H9 (cell line): ENCODE measurements around the gene NFYC. TPM values are rescaled to one million over a fixed set of nuclear protein-coding genes. Genes with fewer than 3 reads are reported as not detected.

ENCODE experiments used
- DNase-seq: peaks from one replicate; pipeline ENCODE4 v3.0.0-alpha.2; 2017
- H2AFZ ChIP-seq: one replicate; pipeline ENCODE4 v1.6.1; 2013; ENCODE audit warnings: mild to moderate bottlenecking, low read length, control low read depth, moderate library complexity
- H2AK5ac ChIP-seq: 2 replicates; pipeline ENCODE4 v1.6.1; 2013; ENCODE audit warnings: low read length, control low read depth, mixed read lengths; ENCODE audit not compliant: insufficient read length
- H2BK120ac ChIP-seq: one replicate; pipeline ENCODE4 v1.6.1; 2013; ENCODE audit warnings: low read depth, mild to moderate bottlenecking, low read length, control low read depth, inconsistent platforms; ENCODE audit not compliant: poor library complexity, severe bottlenecking
- H2BK12ac ChIP-seq: 2 replicates; pipeline ENCODE4 v1.6.1; 2013; ENCODE audit warnings: low read length, control low read depth, mixed read lengths, low read depth; ENCODE audit not compliant: insufficient read length
- H2BK15ac ChIP-seq: 2 replicates; pipeline ENCODE4 v1.6.1; 2013; ENCODE audit warnings: low read depth, low read length, control low read depth
- H2BK20ac ChIP-seq: one replicate; pipeline ENCODE4 v1.6.1; 2013; ENCODE audit warnings: low read depth, mild to moderate bottlenecking, low read length, control low read depth, inconsistent platforms; ENCODE audit not compliant: poor library complexity, severe bottlenecking
- H2BK5ac ChIP-seq: 2 replicates; pipeline ENCODE4 v1.6.1; 2013; ENCODE audit warnings: low read length, control low read depth, mixed read lengths; ENCODE audit not compliant: insufficient read length
- H3K14ac ChIP-seq: 2 replicates; pipeline ENCODE4 v1.6.1; 2013; ENCODE audit warnings: low read length, control low read depth; ENCODE audit not compliant: insufficient read depth
- H3K18ac ChIP-seq: 2 replicates; pipeline ENCODE4 v1.6.1; 2013; ENCODE audit warnings: low read depth, mild to moderate bottlenecking, mixed read lengths, low read length, control low read depth; ENCODE audit not compliant: insufficient read length
- H3K23ac ChIP-seq: 2 replicates; pipeline ENCODE4 v1.6.1; 2013; ENCODE audit warnings: low read length, control low read depth, mixed read lengths, low read depth; ENCODE audit not compliant: insufficient read length
- H3K23me2 ChIP-seq: 2 replicates; pipeline ENCODE4 v1.6.1; 2013; ENCODE audit warnings: low read depth, mild to moderate bottlenecking, mixed read lengths, low read length, control low read depth; ENCODE audit not compliant: insufficient read length, poor library complexity, severe bottlenecking
- H3K27ac ChIP-seq: 2 replicates; pipeline ENCODE4 v1.5.1; 2013; ENCODE audit warnings: low read length, control low read depth, mixed read lengths, low read depth; ENCODE audit not compliant: insufficient read length
- H3K27me3 ChIP-seq: 2 replicates; pipeline ENCODE4 v1.6.1; 2013; ENCODE audit warnings: low read length, control low read depth, inconsistent platforms; ENCODE audit not compliant: insufficient read depth
- H3K4ac ChIP-seq: 2 replicates; pipeline ENCODE4 v1.6.1; 2013; ENCODE audit warnings: low read depth, mild to moderate bottlenecking, control low read depth, inconsistent platforms, low read length, moderate library complexity
- H3K4me1 ChIP-seq: 2 replicates; pipeline ENCODE4 v1.6.1; 2013; ENCODE audit warnings: low read length, control low read depth, inconsistent platforms; ENCODE audit not compliant: insufficient read depth
- H3K4me2 ChIP-seq: 2 replicates; pipeline ENCODE4 v1.6.1; 2013; ENCODE audit warnings: low read length, control low read depth, mixed read lengths; ENCODE audit not compliant: insufficient read length, insufficient read depth
- H3K56ac ChIP-seq: 2 replicates; pipeline ENCODE4 v1.6.1; 2013; ENCODE audit warnings: low read depth, mild to moderate bottlenecking, mixed read lengths, low read length, control low read depth; ENCODE audit not compliant: insufficient read length
- H3K79me1 ChIP-seq: 2 replicates; pipeline ENCODE4 v1.6.1; 2013; ENCODE audit warnings: low read depth, mild to moderate bottlenecking, moderate library complexity, low read length, control low read depth, inconsistent platforms; ENCODE audit not compliant: insufficient read depth, poor library complexity, severe bottlenecking
- H3K79me2 ChIP-seq: 2 replicates; pipeline ENCODE4 v1.6.1; 2013; ENCODE audit warnings: low read length, control low read depth, inconsistent platforms; ENCODE audit not compliant: insufficient read depth
- H3K9ac ChIP-seq: 2 replicates; pipeline ENCODE4 v1.6.1; 2013; ENCODE audit warnings: low read length, control low read depth, mixed read lengths; ENCODE audit not compliant: insufficient read length; ENCODE audit errors: extremely low read depth
- H3K9me3 ChIP-seq: one replicate; pipeline ENCODE4 v1.6.1; 2013; ENCODE audit warnings: low read depth, low read length, inconsistent platforms; ENCODE audit not compliant: control insufficient read depth
- H3T11ph ChIP-seq: one replicate; pipeline ENCODE4 v1.6.1; 2013; ENCODE audit warnings: mild to moderate bottlenecking, low read length, control low read depth, inconsistent platforms
- H4K20me1 ChIP-seq: one replicate; pipeline ENCODE4 v1.6.1; 2013; ENCODE audit not compliant: control insufficient read depth, insufficient read length, insufficient read depth
- H4K5ac ChIP-seq: 2 replicates; pipeline ENCODE4 v1.6.1; 2013; ENCODE audit warnings: low read depth, mild to moderate bottlenecking, mixed read lengths, low read length, control low read depth; ENCODE audit not compliant: insufficient read length
- H4K8ac ChIP-seq: replicated peaks from 2 replicates; pipeline ENCODE4 v1.6.1; 2013; ENCODE audit warnings: low read length, control low read depth, mixed read lengths, low read depth; ENCODE audit not compliant: insufficient read length
- H4K91ac ChIP-seq: 2 replicates; pipeline ENCODE4 v1.6.1; 2013; ENCODE audit warnings: low read depth, mild to moderate bottlenecking, moderate library complexity, mixed read lengths, low read length, control low read depth; ENCODE audit not compliant: insufficient read length
- H3K27ac Mint-ChIP-seq, 3 experiments: 2 replicates in 2 of 3; 3 replicates in 1 of 3; pipeline ENCODE4 v1.8.0; 2020 to 2021; ENCODE audit warnings: mixed read lengths in 3 of 3, mild to moderate bottlenecking in 1 of 3, moderate library complexity in 1 of 3
- H3K27me3 Mint-ChIP-seq: 2 replicates; pipeline ENCODE4 v1.8.0; 2021; ENCODE audit warnings: low read depth, mild to moderate bottlenecking, moderate library complexity, mixed read lengths
- H3K36me3 Mint-ChIP-seq, 3 experiments: 2 replicates in 2 of 3; 3 replicates in 1 of 3; pipeline ENCODE4 v1.8.0; 2020 to 2021; ENCODE audit warnings: low read depth in 3 of 3, mixed read lengths in 3 of 3; ENCODE audit not compliant: insufficient read depth in 1 of 3
- H3K4me1 Mint-ChIP-seq, 2 experiments: 2 replicates each; pipeline ENCODE4 v1.8.0; 2020; ENCODE audit warnings: mixed read lengths in 2 of 2
- H3K4me3 Mint-ChIP-seq, 2 experiments: 2 replicates in 1 of 2; 3 replicates in 1 of 2; pipeline ENCODE4 v1.8.0; 2020 to 2021; ENCODE audit warnings: mild to moderate bottlenecking in 2 of 2, mixed read lengths in 2 of 2, moderate library complexity in 1 of 2
- H3K9me3 Mint-ChIP-seq, 2 experiments: 2 replicates in 1 of 2; 3 replicates in 1 of 2; pipeline ENCODE4 v1.8.0; 2020; ENCODE audit warnings: mild to moderate bottlenecking in 2 of 2, mixed read lengths in 2 of 2, moderate library complexity in 1 of 2
- CTCF ChIP-seq: fragments of 200-600 bp; sonication (generic); conservative IDR thresholded peaks from 3 replicates; pipeline ENCODE4 v1.8.0; 2021; ENCODE audit warnings: antibody characterized with exemption, mild to moderate bottlenecking
- WGBS: extraction: QIAGEN DNeasy Blood & Tissue Kit; methylation state at CpG from one replicate; pipeline ENCODE4 v1.1.7; 2013; ENCODE audit warnings: missing lambda C conversion rate, low lambda C conversion rate, mixed read lengths; ENCODE audit not compliant: insufficient read length; ENCODE audit errors: extremely low coverage; 5-methylcytosine and 5-hydroxymethylcytosine counted together
- total RNA-seq: library from RNA; stranded (reverse); gene quantifications from 2 replicates; pipeline ENCODE4 v1.2.1, GENCODE V29; 2021

The NFYC gene
- total RNA-seq, 1 experiment from 2014 or later, result 54.7 TPM

DNA sequence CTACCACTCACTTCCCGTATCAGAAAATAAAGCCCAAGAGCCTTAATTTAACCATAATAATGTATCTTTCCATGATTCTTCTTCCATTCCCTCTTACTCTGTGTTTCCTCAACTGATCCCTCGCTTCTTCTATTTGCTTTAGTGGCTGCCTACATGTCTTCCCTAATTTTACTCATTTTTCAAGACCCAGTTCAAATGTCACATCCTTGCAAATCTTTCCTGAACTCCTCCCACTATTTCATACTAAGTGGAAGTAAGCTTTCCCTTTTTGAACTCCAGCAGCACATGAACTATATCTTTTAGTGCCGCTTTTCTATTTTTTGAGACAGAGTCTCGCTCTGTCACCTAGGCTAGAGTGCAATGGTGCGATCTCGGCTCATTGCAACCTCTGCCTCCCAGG, 3.8 kb upstream of the NFYC start:
- H2BK5ac ChIP-seq, result no peak overlapping the region
- no peaks in the 10 kb centered on the region for H3K4me1 ChIP-seq
- no peak for DNase-seq
- H2BK120ac ChIP-seq, result no peak overlapping the region
- no peak for TF ChIP-seq CTCF
- no peaks in the 10 kb centered on the region for H3K9me3 ChIP-seq
- H4K91ac ChIP-seq, result no peak overlapping the region
- peaks cover 4% of the 10 kb centered on the region for H3K23me2 ChIP-seq
- H3K27ac ChIP-seq, result no peak overlapping the region
- Mint-ChIP-seq H3K4me1 (peaks cover 16 to 17% of the 10 kb centered on the region in 2 experiments), H3K27ac (no peak overlapping the region), H3K27me3 (no peaks in the 10 kb centered on the region), H3K9me3 (no peaks in the 10 kb centered on the region; a peak in 2 of 5 replicates), H3K36me3 (peaks cover 17 to 35% (median 25%) of the 10 kb centered on the region in 3 experiments), H3K4me3 (no peak overlapping the region)
- no peak overlapping the region for H3K4me2 ChIP-seq
- H4K20me1 ChIP-seq, result no peaks in the 10 kb centered on the region
- no peak overlapping the region for H3T11ph ChIP-seq
- WGBS, result no CpG with 5 or more reads among the region's 6 CpGs
- H4K8ac ChIP-seq, result no peak overlapping the region
- H3K9ac ChIP-seq, result no peak overlapping the region
- no peak overlapping the region for H3K56ac ChIP-seq
- H4K5ac ChIP-seq, result no peak overlapping the region
- H3K14ac ChIP-seq, result no peak overlapping the region
- H3K79me2 ChIP-seq, result peaks cover 15% of the 10 kb centered on the region; the same call in 1 of the 2 replicates
- H3K23ac ChIP-seq, result no peak overlapping the region
- no peak overlapping the region for H3K4ac ChIP-seq
- no peak overlapping the region for H2AFZ ChIP-seq
- H2BK15ac ChIP-seq, result no peak overlapping the region
- H3K79me1 ChIP-seq, result no peaks in the 10 kb centered on the region
- no peak overlapping the region for H2BK12ac ChIP-seq
- H2BK20ac ChIP-seq, result no peak overlapping the region
- H2AK5ac ChIP-seq, result no peak overlapping the region
- no peak overlapping the region for H3K18ac ChIP-seq
- H3K27me3 ChIP-seq, result no peaks in the 10 kb centered on the region
